CD14-positive monocyte (primary cell): ENCODE results near the gene FGFBP1. TPM values are rescaled to one million over a fixed set of nuclear protein-coding genes. Genes with fewer than 3 reads are reported as not detected.
A peak's percentile ranks its signal among the peaks of the same experiment; 100 is the strongest.

Experiments used
- DNase-seq, 3 donors: peaks; one replicate each; pipeline ENCODE4 v3.0.0-alpha.2; 2011 to 2022
- H2AFZ ChIP-seq: 2 replicates; pipeline ENCODE4 v1.6.0; 2012; ENCODE audit warnings: mild to moderate bottlenecking, low read depth, low read length, inconsistent platforms; ENCODE audit not compliant: insufficient read depth, poor library complexity, severe bottlenecking
- H3K27ac ChIP-seq, 2 donors: 1 replicate in 1 of 2; 2 replicates in 1 of 2; pipeline ENCODE4 v1.5.1; 2012 to 2013; ENCODE audit warnings: low read length in 2 of 2, control low read depth in 1 of 2, inconsistent platforms in 1 of 2, low read depth in 1 of 2, mild to moderate bottlenecking in 1 of 2
- H3K27me3 ChIP-seq, 2 donors: one replicate each; pipeline versions ENCODE4 v1.6.0 to v1.6.1; 2011 to 2013; ENCODE audit warnings: low read length in 2 of 2; ENCODE audit not compliant: control insufficient read depth in 2 of 2, insufficient read depth in 2 of 2
- H3K36me3 ChIP-seq, 2 donors: replicated peaks in 1 of 2; 1 replicate in 1 of 2; 2 replicates in 1 of 2; pipeline versions ENCODE4 v1.5.1 to v1.6.1; 2012 to 2013; ENCODE audit warnings: low read length in 2 of 2, control low read depth in 1 of 2, inconsistent platforms in 1 of 2, mild to moderate bottlenecking in 1 of 2; ENCODE audit not compliant: insufficient read depth in 2 of 2, control insufficient read depth in 1 of 2
- H3K4me1 ChIP-seq, 2 donors: 1 replicate in 1 of 2; 2 replicates in 1 of 2; pipeline versions ENCODE4 v1.5.1 to v1.6.1; 2012 to 2013; ENCODE audit warnings: low read length in 2 of 2, control low read depth in 1 of 2, inconsistent platforms in 1 of 2, mild to moderate bottlenecking in 1 of 2, moderate library complexity in 1 of 2; ENCODE audit not compliant: insufficient read depth in 2 of 2, control insufficient read depth in 1 of 2
- H3K4me2 ChIP-seq: replicated peaks from 2 replicates; pipeline ENCODE3; 2012; ENCODE audit warnings: low read length, moderate library complexity, mild to moderate bottlenecking; ENCODE audit not compliant: poor library complexity, severe bottlenecking; ENCODE audit errors: extremely low read depth
- H3K4me3 ChIP-seq, 3 experiments: fragments of 200-600 bp in 1 of 3; sonication (generic) in 1 of 3; replicated peaks in 1 of 3; 1 replicate in 2 of 3; 2 replicates in 1 of 3; pipeline ENCODE4 v1.5.1; 2011 to 2013; ENCODE audit warnings: low read length in 3 of 3, mild to moderate bottlenecking in 3 of 3, control low read depth in 2 of 3, low read depth in 2 of 3, inconsistent platforms in 1 of 3, moderate library complexity in 1 of 3
- H3K79me2 ChIP-seq: 2 replicates; pipeline ENCODE4 v1.6.0; 2012; ENCODE audit warnings: mild to moderate bottlenecking, control low read depth, inconsistent platforms, low read length, moderate library complexity; ENCODE audit not compliant: insufficient read depth
- H3K9ac ChIP-seq: 2 replicates; pipeline ENCODE4 v1.6.0; 2017; ENCODE audit warnings: low read length, mild to moderate bottlenecking; ENCODE audit not compliant: insufficient read depth, poor library complexity, severe bottlenecking
- H3K9me3 ChIP-seq, 2 donors: replicated peaks in 1 of 2; 1 replicate in 1 of 2; 2 replicates in 1 of 2; pipeline versions ENCODE4 v1.5.1 to v1.6.1; 2012 to 2013; ENCODE audit warnings: low read length in 2 of 2, control low read depth in 1 of 2; ENCODE audit not compliant: control insufficient read depth in 1 of 2, insufficient read depth in 1 of 2
- H4K20me1 ChIP-seq: 2 replicates; pipeline ENCODE4 v1.6.0; 2012; ENCODE audit warnings: mild to moderate bottlenecking, low read length, control low read depth, moderate library complexity; ENCODE audit not compliant: insufficient read depth
- H3K27ac Mint-ChIP-seq, 7 donors: one replicate each; pipeline ENCODE4 v1.8.0; 2020; ENCODE audit warnings: mild to moderate bottlenecking in 7 of 7, mixed read lengths in 7 of 7, moderate library complexity in 6 of 7, inconsistent platforms in 2 of 7
- H3K27me3 Mint-ChIP-seq, 3 donors: one replicate each; pipeline ENCODE4 v1.8.0; 2021 to 2022; ENCODE audit warnings: low read depth in 3 of 3, mild to moderate bottlenecking in 3 of 3, mixed read lengths in 3 of 3, moderate library complexity in 3 of 3, inconsistent platforms in 1 of 3
- H3K36me3 Mint-ChIP-seq, 2 donors: one replicate each; pipeline ENCODE4 v1.8.0; 2020; ENCODE audit warnings: mixed read lengths in 2 of 2, inconsistent platforms in 1 of 2, mild to moderate bottlenecking in 1 of 2
- H3K4me1 Mint-ChIP-seq: one replicate; pipeline ENCODE4 v1.8.0; 2020; ENCODE audit warnings: mild to moderate bottlenecking, mixed read lengths
- H3K4me3 Mint-ChIP-seq, 2 donors: one replicate each; pipeline ENCODE4 v1.8.0; 2020; ENCODE audit warnings: mild to moderate bottlenecking in 2 of 2, mixed read lengths in 2 of 2, moderate library complexity in 1 of 2
- H3K9me3 Mint-ChIP-seq, 7 donors: one replicate each; pipeline ENCODE4 v1.8.0; 2020 to 2022; ENCODE audit warnings: mixed read lengths in 7 of 7, mild to moderate bottlenecking in 6 of 7, moderate library complexity in 6 of 7, inconsistent platforms in 2 of 7
- CTCF ChIP-seq: fragments of 200-600 bp; IDR thresholded peaks from one replicate; pipeline ENCODE4 v1.8.0; 2022; ENCODE audit warnings: antibody characterized with exemption, mild to moderate bottlenecking
- WGBS: methylation state at CpG from one replicate; pipeline ENCODE4 v1.1.5; 2013; ENCODE audit warnings: missing lambda C conversion rate; ENCODE audit not compliant: insufficient coverage; 5-methylcytosine and 5-hydroxymethylcytosine counted together
- intact Hi-C, 2 donors: fragments of 100-400 bp; cut with micrococcal nuclease; formaldehyde crosslinking; loops; one replicate each; pipeline versions ENCODE4 v1.15.0 to v1.15.1; 2023
- polyA plus RNA-seq, 3 donors: library from polyadenylated mRNA; depleted of rRNA in 1 of 3; unstranded in 2 of 3; stranded (reverse) in 1 of 3; fragments of 300-500 nt in 2 of 3; fragments of >200 nt in 1 of 3; fragmentation: Illumina TruSeq in 2 of 3; gene quantifications; 1 replicate in 2 of 3; 2 replicates in 1 of 3; pipeline ENCODE4 v1.2.3, GENCODE V29; 2012 to 2021

FGFBP1 gene
- polyA plus RNA-seq, 3 donors = not detected

- H3K36me3 ChIP-seq = no peaks in the 10 kb centered on the region
- H3K4me3 ChIP-seq = no peak overlapping the region
- no peak overlapping the region for H3K4me2 ChIP-seq
- H3K79me2 ChIP-seq = no peaks in the 10 kb centered on the region
- no peaks in the 10 kb centered on the region for H3K9me3 ChIP-seq
- H3K9ac ChIP-seq = no peak overlapping the region
- peaks cover 12 to 14% of the 10 kb centered on the region in 2 donors for H3K4me1 ChIP-seq
- Mint-ChIP-seq H3K27ac (no peak overlapping the region), H3K4me3 (no peak overlapping the region), H3K36me3 (no peaks in the 10 kb centered on the region), H3K27me3 (peaks cover 0 to 5% (median 0%) of the 10 kb centered on the region in 3 donors), H3K4me1 (peaks cover 12% of the 10 kb centered on the region), H3K9me3 (peaks cover 0 to 2% (median 0%) of the 10 kb centered on the region in 7 donors)
- no peak overlapping the region for H2AFZ ChIP-seq
- H3K27me3 ChIP-seq = no peaks in the 10 kb centered on the region
- 100% methylated on average over 4 of the region's 8 CpGs for WGBS
- no peak for DNase-seq
- H4K20me1 ChIP-seq = no peaks in the 10 kb centered on the region
- intact Hi-C loops = no loop called here
- H3K27ac ChIP-seq = no peak overlapping the region
- TF ChIP-seq CTCF = no peak
Measured at GRCh38 chr4:15947684-15948083, 9.1 kb upstream of the FGFBP1 start.

GRCh38 chr4:15945516-15945915 lies 7.0 kb upstream of the FGFBP1 start:
- no peak overlapping the region for H3K4me3 Mint-ChIP-seq
- H3K27me3 Mint-ChIP-seq = peaks cover 0 to 4% (median 0%) of the 10 kb centered on the region in 3 donors
- H4K20me1 ChIP-seq = no peaks in the 10 kb centered on the region
- intact Hi-C loops = no loop called here
- H3K9me3 Mint-ChIP-seq = peaks cover 0 to 2% (median 0%) of the 10 kb centered on the region in 7 donors
- TF ChIP-seq CTCF = no peak
- H3K79me2 ChIP-seq = no peaks in the 10 kb centered on the region
- H2AFZ ChIP-seq = no peak overlapping the region
- no peaks in the 10 kb centered on the region for H3K36me3 Mint-ChIP-seq
- no peaks in the 10 kb centered on the region for H3K36me3 ChIP-seq
- peaks cover 12% of the 10 kb centered on the region for H3K4me1 Mint-ChIP-seq
- no CpG with 5 or more reads among the region's 1 CpG for WGBS
- H3K27me3 ChIP-seq = no peaks in the 10 kb centered on the region
- no peak overlapping the region for H3K9ac ChIP-seq
- H3K27ac ChIP-seq = no peak overlapping the region
- peaks cover 12 to 14% of the 10 kb centered on the region in 2 donors for H3K4me1 ChIP-seq
- DNase-seq = peak; percentile 29 to 50 (median 45)
- H3K9me3 ChIP-seq = no peaks in the 10 kb centered on the region
- H3K4me3 ChIP-seq = no peak overlapping the region
- H3K4me2 ChIP-seq = no peak overlapping the region
- no peak overlapping the region for H3K27ac Mint-ChIP-seq
